GM15510 (cell line): Measurements from ENCODE around the gene SIK1.
"Not testable (repeated sequence)": the region's sequence is repeated elsewhere in the genome, so short reads cannot be mapped to it uniquely, and the experiment has no call there.

ENCODE experiments used
- POLR2A ChIP-seq: IDR thresholded peaks from 3 replicates; pipeline ENCODE4 v1.6.1; 2011; ENCODE audit warnings: borderline replicate concordance; ENCODE audit not compliant: insufficient read length; ENCODE audit errors: extremely low read depth

SIK1 gene

GRCh38 chr21:43426404-43427241, at the start of gene SIK1:
SIK1 (minus strand) TSS chr21:43427131; CDS start chr21:43426178, 953 bp downstream.
- not testable (repeated sequence) for TF ChIP-seq POLR2A

- no peak for TF ChIP-seq POLR2A
Measured at GRCh38 chr21:43467785-43468184, 40.9 kb upstream of the SIK1 start.

DNA sequence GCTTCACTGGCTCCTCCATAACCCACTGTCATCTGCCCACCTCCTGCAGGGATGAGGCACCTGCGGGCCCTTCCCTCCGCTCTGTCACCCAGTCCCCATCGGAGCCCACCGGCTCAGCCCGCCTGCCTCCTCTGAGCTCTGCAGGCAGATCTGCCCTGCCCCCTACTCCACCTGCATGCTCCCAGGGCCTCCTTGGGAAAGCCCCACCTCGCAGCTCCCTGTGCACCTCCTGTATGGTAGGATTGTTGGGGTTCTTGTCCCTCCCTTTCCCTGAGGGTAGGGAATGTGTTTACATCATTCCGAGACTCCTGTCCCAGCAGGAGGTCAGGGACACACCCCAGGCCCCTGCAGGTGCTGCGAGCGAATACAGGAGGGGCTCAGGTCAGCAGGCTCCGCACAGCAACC, 50.5 kb downstream of the SIK1 start:
- no peak for TF ChIP-seq POLR2A

- TF ChIP-seq POLR2A = no peak
Measured at GRCh38 chr21:43375837-43376477, 51.0 kb downstream of the SIK1 start.

DNA sequence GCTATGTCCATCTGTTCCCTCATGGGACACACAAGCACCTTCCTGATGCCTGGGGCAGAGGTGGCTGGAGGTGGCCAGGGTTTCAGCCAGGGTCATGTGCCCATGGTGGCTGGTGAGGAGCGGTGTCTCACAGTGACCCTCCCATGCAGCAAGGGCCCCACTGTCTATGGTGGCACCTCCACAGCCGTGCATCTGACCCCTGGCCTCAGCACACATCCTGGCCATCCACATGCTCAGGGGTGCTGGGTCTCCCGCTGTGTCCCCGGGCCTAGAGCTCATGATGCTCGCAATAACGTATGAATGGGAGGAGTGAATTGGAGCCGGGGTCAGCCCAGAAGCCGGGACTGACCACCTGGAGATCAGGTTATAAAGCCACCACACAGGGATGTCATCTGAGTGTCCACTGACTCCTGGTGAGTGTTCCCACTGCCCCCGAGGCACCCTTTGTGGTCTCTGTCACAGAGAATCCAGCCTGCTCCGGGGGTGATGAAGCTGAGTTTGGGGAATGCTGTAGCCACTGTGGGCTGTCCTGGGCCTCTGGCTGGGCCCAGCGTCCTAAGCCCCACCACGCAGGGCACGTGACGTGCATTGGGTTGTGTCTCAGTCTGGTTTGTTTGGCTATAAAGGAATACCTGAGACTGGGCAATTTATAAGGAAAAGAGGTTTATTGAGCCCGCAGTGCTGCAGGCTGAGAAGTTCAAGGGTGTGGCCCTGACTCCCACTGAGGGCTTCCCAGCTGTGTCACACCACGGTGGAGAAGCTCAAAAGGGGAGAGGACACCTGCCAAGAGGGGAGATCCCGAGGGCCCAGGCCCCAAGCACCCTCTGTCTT, 51.7 kb downstream of the SIK1 start:
- no peak for TF ChIP-seq POLR2A

DNA sequence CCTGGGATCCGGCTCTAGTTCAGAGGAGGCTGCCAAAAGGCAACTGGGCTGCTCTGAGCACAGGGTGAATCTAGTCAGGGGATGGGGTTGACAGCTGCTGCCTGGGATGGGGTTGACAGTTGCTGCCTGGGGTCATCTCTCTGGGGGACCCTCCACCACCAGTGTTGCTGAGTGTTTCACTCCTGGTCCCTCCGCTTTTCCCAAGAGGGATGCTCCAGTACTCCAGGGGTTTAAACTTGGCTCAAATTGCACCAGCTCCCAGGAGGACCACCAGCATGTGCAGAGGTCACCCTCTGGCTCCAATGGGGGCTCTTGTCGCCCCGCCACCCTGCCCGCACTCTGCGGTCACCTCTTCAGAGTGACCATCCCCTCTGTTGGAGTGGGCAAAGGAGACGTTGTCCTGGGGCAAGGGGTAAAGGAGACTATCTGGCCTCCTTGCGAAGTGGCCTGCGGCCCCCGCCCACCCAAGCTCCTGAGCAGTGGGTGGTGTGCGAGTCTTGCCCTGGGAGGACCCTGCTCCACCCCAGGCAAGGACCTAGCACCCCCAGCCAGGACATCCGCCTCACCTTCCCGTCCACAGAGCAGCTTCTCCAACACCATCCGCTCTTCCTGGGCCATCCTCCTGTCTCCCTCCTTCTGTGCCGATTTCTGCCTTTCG, 52.6 kb downstream of the SIK1 start:
- TF ChIP-seq POLR2A = no peak

GRCh38 chr21:43373362-43374227, 53.3 kb downstream of the SIK1 start:
- TF ChIP-seq POLR2A = no peak

- no peak for TF ChIP-seq POLR2A
Measured at GRCh38 chr21:43372663-43373361, 54.1 kb downstream of the SIK1 start.

DNA sequence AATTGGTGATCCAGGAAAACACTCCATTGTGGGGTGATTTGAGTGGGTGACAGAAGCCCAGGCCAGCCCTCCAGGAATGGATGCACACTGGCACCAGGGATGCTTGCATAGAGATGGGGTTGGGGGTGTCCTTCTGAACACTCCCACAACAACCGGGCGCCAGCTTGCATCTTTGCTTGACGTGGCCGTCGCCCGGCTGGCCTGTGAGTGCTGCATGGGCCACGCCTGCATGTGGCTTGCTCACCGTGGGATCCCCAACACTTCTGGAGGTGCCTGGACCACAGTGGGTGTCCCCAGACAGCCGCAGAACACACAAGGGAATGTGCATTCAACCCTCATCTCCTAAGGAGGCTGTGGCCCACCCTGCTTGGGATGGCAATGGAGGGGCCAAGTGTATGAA, 55.1 kb downstream of the SIK1 start:
- TF ChIP-seq POLR2A = no peak

GRCh38 chr21:43370888-43371570, 55.9 kb downstream of the SIK1 start:
- TF ChIP-seq POLR2A = no peak

DNA sequence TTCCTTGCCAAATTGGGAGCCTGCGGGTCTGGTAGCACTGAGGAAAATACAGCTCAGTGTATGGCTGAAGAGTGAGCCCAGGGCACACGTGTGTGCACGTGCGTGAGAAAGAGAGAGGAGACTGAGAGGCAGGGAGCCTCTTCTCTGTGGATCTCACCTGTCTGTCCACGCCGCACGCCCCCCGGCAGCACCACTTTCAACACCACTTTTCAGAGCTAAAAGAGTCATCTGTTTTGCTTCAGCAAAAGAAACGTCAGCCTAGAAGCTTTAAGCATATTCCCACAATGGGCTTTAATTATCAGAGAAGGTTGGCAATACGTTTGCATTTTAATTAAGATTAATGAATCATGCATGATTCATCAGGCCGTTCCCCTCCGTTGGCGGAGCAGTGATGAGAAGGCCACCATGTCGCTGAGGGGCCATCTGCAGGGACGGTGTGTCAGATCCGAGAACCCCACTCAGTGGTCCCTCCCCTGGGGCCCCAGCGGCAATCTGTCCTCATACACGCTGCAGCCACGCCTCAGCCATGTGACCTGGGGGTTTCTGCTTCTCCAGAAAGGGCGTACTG, 56.8 kb downstream of the SIK1 start:
- no peak for TF ChIP-seq POLR2A

DNA sequence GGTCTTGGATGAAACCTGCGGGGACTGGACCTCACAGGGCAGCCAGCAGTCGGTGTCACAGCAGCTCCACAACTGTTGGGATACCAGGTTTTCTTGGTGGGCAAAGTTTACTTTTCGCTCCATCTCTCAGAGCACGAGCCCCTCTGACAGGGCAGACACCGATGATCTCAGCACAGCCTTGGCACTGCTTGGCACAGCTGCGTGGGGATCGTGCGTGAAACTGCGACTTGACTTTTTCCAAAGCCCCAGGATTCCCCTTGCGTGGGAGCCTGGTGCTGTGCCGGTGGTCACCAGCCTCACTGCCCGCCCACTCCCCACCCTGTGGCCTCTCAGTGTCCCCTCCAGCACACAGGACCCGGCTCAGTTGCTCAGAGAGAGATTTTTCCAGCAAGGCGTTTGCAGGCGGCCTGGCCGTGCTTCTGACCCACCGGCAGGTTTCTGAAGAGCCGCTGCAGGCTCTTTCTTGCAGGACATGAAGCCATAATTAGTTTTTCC, 57.3 kb downstream of the SIK1 start:
- no peak for TF ChIP-seq POLR2A
